HEK293 (cell line): ENCODE data around the gene FICD.
"Not testable (repeated sequence)": the region's sequence is repeated elsewhere in the genome, so short reads cannot be mapped to it uniquely, and the experiment has no call there.

Experiments
- CTCF ChIA-PET: fragments of 350-600 bp; formaldehyde crosslinking; extraction: SDS; loops from one replicate; lab custom pipeline; 2021; ENCODE audit warnings: antibody characterized with exemption; lab: Yijun Ruan, JAX
- POLR2A ChIA-PET: fragments of 300-600 bp; formaldehyde crosslinking; extraction: SDS; loops from one replicate; lab custom pipeline; 2020; ENCODE audit warnings: antibody characterized with exemption, inconsistent platforms; lab: Yijun Ruan, JAX
- H3K27ac ChIP-seq: fragments of 200-500 bp; sonication (Bioruptor generic); 2 replicates; pipeline ENCODE4 v1.5.1; 2014; ENCODE audit warnings: low read depth, low read length, control low read depth, inconsistent platforms; ENCODE audit errors: extremely low read depth
- H3K36me3 ChIP-seq, 2 experiments: fragments of 200-500 bp in 1 of 2; sonication (Bioruptor generic) in 1 of 2; 1 replicate in 1 of 2; 2 replicates in 1 of 2; pipeline ENCODE4 v1.5.1; 2014 to 2017; ENCODE audit warnings: inconsistent platforms in 2 of 2, low read length in 2 of 2; ENCODE audit not compliant: control insufficient read depth in 2 of 2, insufficient read depth in 1 of 2
- H3K4me1 ChIP-seq: fragments of 200-500 bp; sonication (Bioruptor generic); 2 replicates; pipeline ENCODE4 v1.5.1; 2014; ENCODE audit warnings: mild to moderate bottlenecking, low read length, inconsistent platforms; ENCODE audit not compliant: control insufficient read depth, insufficient read depth
- H3K4me3 ChIP-seq: 2 replicates; pipeline ENCODE4 v1.5.1; 2011; ENCODE audit warnings: low read depth, mild to moderate bottlenecking, control low read depth, low read length, moderate library complexity
- H3K9me3 ChIP-seq: fragments of 200-500 bp; sonication (Bioruptor generic); 2 replicates; pipeline ENCODE4 v1.5.1; 2014; ENCODE audit warnings: low read depth, low read length, inconsistent platforms; ENCODE audit not compliant: control insufficient read depth, insufficient read depth
- GLIS2 ChIP-seq: fragments of 450-650 bp; formaldehyde crosslinking; IDR thresholded peaks from 2 replicates; pipeline ENCODE4 v1.5.1; 2016; ENCODE audit warnings: missing biosample characterization, missing genetic modification characterization
- SETDB1 ChIP-seq: IDR thresholded peaks from one replicate; pipeline ENCODE4 v1.6.1; 2017; ENCODE audit warnings: mild to moderate bottlenecking, low read length, moderate library complexity, mixed read lengths; ENCODE audit not compliant: insufficient read length
- ZFP69B ChIP-seq: fragments of 450-650 bp; formaldehyde crosslinking; IDR thresholded peaks from 2 replicates; pipeline ENCODE4 v1.5.1; 2016; ENCODE audit warnings: missing biosample characterization, missing genetic modification characterization
- ZNF138 ChIP-seq: fragments of 450-650 bp; formaldehyde crosslinking; IDR thresholded peaks from 2 replicates; pipeline ENCODE4 v1.5.1; 2016; ENCODE audit warnings: missing biosample characterization, missing genetic modification characterization, borderline replicate concordance
- ZNF146 ChIP-seq: fragments of 450-650 bp; formaldehyde crosslinking; IDR thresholded peaks from 2 replicates; pipeline ENCODE4 v1.5.1; 2016; ENCODE audit warnings: missing biosample characterization, missing genetic modification characterization
- ZNF155 ChIP-seq: fragments of 450-650 bp; formaldehyde crosslinking; IDR thresholded peaks from 2 replicates; pipeline ENCODE4 v1.5.1; 2016; ENCODE audit warnings: missing biosample characterization, missing genetic modification characterization
- ZNF221 ChIP-seq: fragments of 450-650 bp; formaldehyde crosslinking; IDR thresholded peaks from 2 replicates; pipeline ENCODE4 v1.5.1; 2017; ENCODE audit warnings: missing biosample characterization, missing genetic modification characterization, borderline replicate concordance
- ZNF266 ChIP-seq: fragments of 450-650 bp; formaldehyde crosslinking; IDR thresholded peaks from 2 replicates; pipeline ENCODE4 v1.5.1; 2016; ENCODE audit warnings: missing biosample characterization, missing genetic modification characterization, low read depth
- ZNF394 ChIP-seq: fragments of 450-650 bp; formaldehyde crosslinking; IDR thresholded peaks from 2 replicates; pipeline ENCODE4 v1.5.1; 2016; ENCODE audit warnings: missing biosample characterization, missing genetic modification characterization, mild to moderate bottlenecking, moderate library complexity, borderline replicate concordance
- ZNF398 ChIP-seq: fragments of 450-650 bp; formaldehyde crosslinking; IDR thresholded peaks from 2 replicates; pipeline ENCODE4 v1.5.1; 2017; ENCODE audit warnings: missing biosample characterization, missing genetic modification characterization
- ZNF416 ChIP-seq: fragments of 450-650 bp; formaldehyde crosslinking; IDR thresholded peaks from 2 replicates; pipeline ENCODE4 v1.5.1; 2016; ENCODE audit warnings: missing biosample characterization, missing genetic modification characterization
- ZNF423 ChIP-seq: fragments of 450-650 bp; formaldehyde crosslinking; IDR thresholded peaks from 2 replicates; pipeline ENCODE4 v1.5.1; 2016; ENCODE audit warnings: missing biosample characterization, missing genetic modification characterization
- ZNF544 ChIP-seq: fragments of 450-650 bp; formaldehyde crosslinking; IDR thresholded peaks from 2 replicates; pipeline ENCODE4 v1.5.0; 2017; ENCODE audit warnings: missing biosample characterization, missing genetic modification characterization
- ZNF561 ChIP-seq: fragments of 450-650 bp; IDR thresholded peaks from 2 replicates; pipeline ENCODE4 v1.5.1; 2018; ENCODE audit warnings: missing biosample characterization, missing genetic modification characterization, borderline replicate concordance
- ZNF580 ChIP-seq: fragments of 450-650 bp; formaldehyde crosslinking; IDR thresholded peaks from 2 replicates; pipeline ENCODE4 v1.5.1; 2016; ENCODE audit warnings: missing biosample characterization, missing genetic modification characterization
- ZNF629 ChIP-seq: fragments of 450-650 bp; formaldehyde crosslinking; IDR thresholded peaks from 2 replicates; pipeline ENCODE4 v1.5.1; 2017; ENCODE audit warnings: missing biosample characterization, missing genetic modification characterization
- ZNF791 ChIP-seq: fragments of 450-650 bp; formaldehyde crosslinking; IDR thresholded peaks from 2 replicates; pipeline ENCODE4 v1.5.1; 2016; ENCODE audit warnings: missing biosample characterization, missing genetic modification characterization
- ZNF837 ChIP-seq: fragments of 450-650 bp; formaldehyde crosslinking; IDR thresholded peaks from 2 replicates; pipeline ENCODE4 v1.5.1; 2016; ENCODE audit warnings: missing biosample characterization, missing genetic modification characterization
- ZSCAN30 ChIP-seq: fragments of 450-650 bp; IDR thresholded peaks from 2 replicates; pipeline ENCODE4 v1.5.1; 2018; ENCODE audit warnings: missing biosample characterization, mild to moderate bottlenecking, missing genetic modification characterization, moderate library complexity

The FICD gene

DNA sequence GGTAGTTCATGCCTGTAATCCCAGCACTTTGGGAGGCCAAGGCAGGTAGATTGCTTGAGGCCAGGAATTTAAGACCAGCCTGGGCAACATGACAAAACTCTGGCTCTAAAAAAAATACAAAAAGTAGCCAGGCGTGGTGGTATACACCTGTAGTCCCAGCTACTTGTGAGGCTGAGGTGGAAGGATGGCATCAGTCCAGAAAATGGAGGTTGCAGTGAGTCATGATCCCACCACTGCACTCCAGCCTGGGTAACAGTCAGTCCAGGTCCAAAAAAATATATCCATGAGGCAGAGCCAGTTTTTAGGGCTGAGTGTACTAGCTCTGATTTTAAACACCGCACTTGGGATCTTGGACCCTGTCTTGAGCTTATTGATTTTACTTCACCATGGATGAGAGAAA is 30.6 kb upstream of the FICD start (continued):
- TF ChIP-seq ZNF629 (tag by site-specific recombination) (no peak), ZNF544 (tag by site-specific recombination) (no peak), ZNF155 (tag by site-specific recombination) (no peak)
- TF ChIP-seq, all 188 proteins: peak for 0

- H3K9me3 ChIP-seq = no peaks in the 10 kb centered on the region
- H3K4me1 ChIP-seq = no peaks in the 10 kb centered on the region
- no peak overlapping the region for H3K27ac ChIP-seq
- no peaks in the 10 kb centered on the region for H3K36me3 ChIP-seq
- POLR2A ChIA-PET = no interaction called here
- TF ChIP-seq ZNF791 (tag by site-specific recombination) (no peak), ZNF561 (tag by site-specific recombination) (no peak), GLIS2 (tag by site-specific recombination) (no peak), ZNF423 (no peak), ZSCAN30 (tag by site-specific recombination) (no peak), ZNF138 (tag by site-specific recombination) (no peak), ZNF398 (tag by site-specific recombination) (no peak), ZNF416 (no peak), ZNF266 (tag by site-specific recombination) (no peak), SETDB1 (no peak), ZNF837 (tag by site-specific recombination) (no peak), ZNF394 (tag by site-specific recombination) (no peak), ZFP69B (tag by site-specific recombination) (no peak), ZNF221 (tag by site-specific recombination) (no peak)
- TF ChIP-seq, all 188 proteins: peak for 0
- CTCF ChIA-PET = interaction anchor here (1.0 kb wide), 1 partner anchor 493 kb away, joined by 3 read pairs; no protein-coding TSS in a partner anchor
- H3K4me3 ChIP-seq = no peak overlapping the region
Observed at GRCh38 chr12:108484845-108485244, 30.2 kb upstream of the FICD start.

- H3K9me3 ChIP-seq, H3K4me1 ChIP-seq, POLR2A ChIA-PET, H3K4me3 ChIP-seq, H3K27ac ChIP-seq, H3K36me3 ChIP-seq: not testable (repeated sequence)
- CTCF ChIA-PET = interaction anchor here (1.0 to 1.4 kb wide), 2 partner anchors 10 to 494 kb away, joined by 3 to 4 read pairs; no protein-coding TSS in a partner anchor
Observed at GRCh38 chr12:108485371-108485770, 29.7 kb upstream of the FICD start.

GRCh38 chr12:108487029-108487428 is 28.0 kb upstream of the FICD start:
- H3K9me3 ChIP-seq, CTCF ChIA-PET, H3K27ac ChIP-seq, POLR2A ChIA-PET, H3K36me3 ChIP-seq, H3K4me1 ChIP-seq, H3K4me3 ChIP-seq: not testable (repeated sequence)
- TF ChIP-seq ZNF580 (tag by site-specific recombination) (0 out of 2 replicates have a peak, but pooled peaks have one; percentile 15), ZNF146 (peak; percentile 68)
